Keratinocyte (primary cell): ENCODE measurements around the gene RAP1GAP. TPM values are rescaled to one million over a fixed set of nuclear protein-coding genes. Genes with fewer than 3 reads are reported as not detected.

Experiments
- DNase-seq: peaks from one replicate; pipeline ENCODE4 v3.0.0-alpha.2; 2011; ENCODE audit warnings: low read depth, missing footprints, low spot score
- FAIRE-seq: peaks from 2 replicates; lab custom pipeline; 2011; peaks lifted over from hg19 to GRCh38; lab: Jason Lieb, UNC
- H2AFZ ChIP-seq: 2 replicates; pipeline ENCODE4 v1.6.0; 2012; ENCODE audit warnings: low read length, control low read depth, inconsistent platforms; ENCODE audit not compliant: control insufficient read depth
- H3K27ac ChIP-seq: 2 replicates; pipeline ENCODE4 v1.5.1; 2011; ENCODE audit warnings: low read length; ENCODE audit not compliant: control insufficient read depth, insufficient read depth
- H3K27me3 ChIP-seq: 3 replicates; pipeline ENCODE4 v1.6.0; 2011; ENCODE audit warnings: low read length; ENCODE audit not compliant: control insufficient read depth, insufficient read depth; ENCODE audit errors: extremely low read depth
- H3K36me3 ChIP-seq, 2 experiments: 2 replicates in 1 of 2; 3 replicates in 1 of 2; pipeline ENCODE4 v1.5.1; 2011; ENCODE audit warnings: low read length in 2 of 2, mild to moderate bottlenecking in 1 of 2; ENCODE audit not compliant: control insufficient read depth in 2 of 2, insufficient read depth in 2 of 2; ENCODE audit errors: extremely low read depth in 1 of 2
- H3K4me1 ChIP-seq: 3 replicates; pipeline ENCODE4 v1.5.1; 2011; ENCODE audit warnings: low read length; ENCODE audit not compliant: control insufficient read depth, insufficient read depth; ENCODE audit errors: extremely low read depth
- H3K4me2 ChIP-seq: 3 replicates; pipeline ENCODE4 v1.6.0; 2011; ENCODE audit warnings: low read depth, low read length; ENCODE audit not compliant: control insufficient read depth, insufficient read depth; ENCODE audit errors: extremely low read depth
- H3K4me3 ChIP-seq, 3 experiments: fragments of 200-600 bp in 1 of 3; sonication (generic) in 1 of 3; 2 replicates in 2 of 3; 3 replicates in 1 of 3; pipeline ENCODE4 v1.5.1; 2011 to 2016; ENCODE audit warnings: low read length in 3 of 3, mild to moderate bottlenecking in 3 of 3, control low read depth in 2 of 3, inconsistent platforms in 1 of 3, low read depth in 1 of 3, mixed read lengths in 1 of 3, mixed run types in 1 of 3, moderate library complexity in 1 of 3; ENCODE audit not compliant: control insufficient read depth in 2 of 3, insufficient read depth in 2 of 3; ENCODE audit errors: extremely low read depth in 1 of 3
- H3K79me2 ChIP-seq: 2 replicates; pipeline ENCODE4 v1.6.0; 2012; ENCODE audit warnings: low read length; ENCODE audit not compliant: control insufficient read depth, insufficient read depth
- H3K9ac ChIP-seq: 3 replicates; pipeline ENCODE4 v1.6.0; 2011; ENCODE audit warnings: low read length; ENCODE audit not compliant: control insufficient read depth, insufficient read depth; ENCODE audit errors: extremely low read depth
- H3K9me1 ChIP-seq: 3 replicates; pipeline ENCODE4 v1.6.0; 2011; ENCODE audit warnings: low read length; ENCODE audit not compliant: control insufficient read depth, insufficient read depth; ENCODE audit errors: extremely low read depth
- H3K9me3 ChIP-seq: 2 replicates; pipeline ENCODE4 v1.5.1; 2012; ENCODE audit warnings: low read depth, low read length; ENCODE audit not compliant: control insufficient read depth
- H4K20me1 ChIP-seq: 3 replicates; pipeline ENCODE4 v1.6.0; 2011; ENCODE audit warnings: low read length; ENCODE audit not compliant: control insufficient read depth, insufficient read depth; ENCODE audit errors: extremely low read depth
- CTCF ChIP-seq, 3 experiments: IDR thresholded peaks in 1 of 3; conservative IDR thresholded peaks in 1 of 3; optimal IDR thresholded peaks in 1 of 3; 2 replicates in 2 of 3; 3 replicates in 1 of 3; pipeline versions ENCODE3 to v1.5.1; 2011; ENCODE audit warnings: low read length in 3 of 3, mild to moderate bottlenecking in 3 of 3, moderate library complexity in 2 of 3, control low read depth in 1 of 3, inconsistent platforms in 1 of 3; ENCODE audit not compliant: insufficient read depth in 2 of 3; ENCODE audit errors: extremely low read depth in 1 of 3
- EZH2 ChIP-seq: IDR thresholded peaks from one replicate; pipeline ENCODE4 v1.6.1; 2012; ENCODE audit warnings: inconsistent platforms, mild to moderate bottlenecking, low read length, moderate library complexity
- dilution Hi-C: fragments of 300-500 bp; cut with MboI; formaldehyde crosslinking; loops from one replicate; pipeline ENCODE4 v1.7.0; 2020; ENCODE audit warnings: low sequenced_read_pairs; ENCODE audit not compliant: extremely low pct_ligation_motif_present
- polyA plus RNA-seq, 5 experiments: library from polyadenylated mRNA; depleted of rRNA in 3 of 5; stranded (reverse) in 3 of 5; stranded (forward) in 1 of 5; unstranded in 1 of 5; fragments of >200 nt; gene quantifications; 1 replicate in 1 of 5; 2 replicates in 3 of 5; 3 replicates in 1 of 5; pipeline versions ENCODE4 v1.2.1 to v1.2.3, GENCODE V29; 2011 to 2012; ENCODE audit warnings: missing spikeins in 2 of 5, low read depth in 1 of 5, low replicate concordance in 1 of 5

The RAP1GAP gene
- polyA plus RNA-seq, 1 donor (not counting 4 experiments of a cell fraction or from before 2014, with no cell fraction given) = 1.1 TPM

GRCh38 chr1:21628798-21629393, 40.3 kb downstream of the RAP1GAP start:
- Histone ChIP-seq H3K4me2 (no peak overlapping the region), H3K27me3 (no peaks in the 10 kb centered on the region), H3K9me1 (no peaks in the 10 kb centered on the region), H3K4me1 (peaks cover 23% of the 10 kb centered on the region), H3K27ac (no peak overlapping the region), H3K79me2 (no peaks in the 10 kb centered on the region), H2AFZ (no peak overlapping the region), H3K9me3 (no peaks in the 10 kb centered on the region), H4K20me1 (no peaks in the 10 kb centered on the region), H3K9ac (no peak overlapping the region), H3K4me3 (no peak overlapping the region), H3K36me3 (no peaks in the 10 kb centered on the region)
- FAIRE-seq (no peak), DNase-seq (no peak)
- TF ChIP-seq EZH2 (no peak), CTCF (optimal IDR thresholded peaks at IDR 0.05 in 1 of 3, IDR thresholded peaks at IDR 0.05 in 1 of 3, conservative IDR thresholded peaks at IDR 0.05 in 1 of 3; ENCODE audit: extremely low read depth in 1 of 3, insufficient read depth in 2 of 3, low read length in 3 of 3) (no peak)
- dilution Hi-C loops = no loop called here

- H3K4me1 ChIP-seq = peaks cover 29% of the 10 kb centered on the region
- H3K27me3 ChIP-seq = no peaks in the 10 kb centered on the region
- H2AFZ ChIP-seq = peak overlapping the region; percentile 46
- DNase-seq = no peak
- H3K9me1 ChIP-seq = no peaks in the 10 kb centered on the region
- TF ChIP-seq CTCF (optimal IDR thresholded peaks at IDR 0.05 in 1 of 3, IDR thresholded peaks at IDR 0.05 in 1 of 3, conservative IDR thresholded peaks at IDR 0.05 in 1 of 3; ENCODE audit: extremely low read depth in 1 of 3, insufficient read depth in 2 of 3, low read length in 3 of 3) (no peak), EZH2 (no peak)
- no peaks in the 10 kb centered on the region for H3K79me2 ChIP-seq
- no peaks in the 10 kb centered on the region for H4K20me1 ChIP-seq
- dilution Hi-C loops = no loop called here
- H3K4me2 ChIP-seq = peak overlapping the region; percentile 25
- no peak overlapping the region for H3K27ac ChIP-seq
- FAIRE-seq = no peak
- no peaks in the 10 kb centered on the region for H3K9me3 ChIP-seq
- H3K4me3 ChIP-seq = no peak overlapping the region
- no peaks in the 10 kb centered on the region for H3K36me3 ChIP-seq
- H3K9ac ChIP-seq = no peak overlapping the region
Measured at GRCh38 chr1:21626921-21627339, 42.2 kb downstream of the RAP1GAP start.
